ENCODE data around the gene ALKAL2. TPM values are rescaled to one million over a fixed set of nuclear protein-coding genes. Genes with fewer than 3 reads are reported as not detected.
A peak's percentile ranks its signal among the peaks of the same experiment; 100 is the strongest.

Gene ALKAL2
- total RNA-seq, 2 donors from 2014 or later, result not detected

DNA sequence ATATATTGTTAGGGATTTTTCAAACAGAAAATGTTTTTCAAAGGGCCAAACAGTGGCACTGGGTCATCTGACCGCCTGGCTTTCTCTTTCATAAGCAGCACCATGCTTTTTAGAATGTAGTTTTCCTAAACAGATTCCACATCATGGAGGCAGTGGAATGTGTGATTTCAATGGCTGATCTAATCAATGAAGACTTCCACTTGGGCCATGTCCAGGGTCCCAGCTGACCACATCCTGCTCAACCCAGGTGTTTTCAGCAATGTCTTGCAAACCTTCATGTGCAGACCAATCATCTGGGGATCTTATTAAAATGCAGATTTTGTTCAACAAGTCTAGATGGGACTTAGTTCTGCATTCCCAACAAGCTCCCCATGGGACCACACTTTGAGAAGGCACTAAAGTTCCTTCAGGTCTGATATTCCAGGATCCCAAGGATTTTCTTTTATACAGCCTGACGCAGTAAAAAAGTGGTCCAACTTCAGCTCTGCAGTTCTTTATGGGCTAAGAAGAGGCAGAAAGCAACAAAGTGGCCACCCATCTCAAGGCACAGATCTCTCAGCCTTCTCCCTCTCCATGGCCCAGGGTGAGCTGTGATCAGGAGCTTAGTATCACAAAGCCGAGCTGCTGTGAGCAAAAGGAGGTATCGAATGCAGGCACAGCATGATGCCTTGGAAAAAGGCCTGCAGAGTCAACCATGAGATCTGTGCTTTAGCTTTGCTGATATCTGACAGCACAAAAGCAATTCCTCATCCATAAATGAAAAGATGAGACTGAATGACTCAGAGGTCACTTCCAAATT, 3.7 kb downstream of the ALKAL2 start:
- H3K36me3 Mint-ChIP-seq (ENCODE audit: low read depth), result peaks cover 50% of the 10 kb centered on the region
- no peak for ATAC-seq (replicated peaks)

DNA sequence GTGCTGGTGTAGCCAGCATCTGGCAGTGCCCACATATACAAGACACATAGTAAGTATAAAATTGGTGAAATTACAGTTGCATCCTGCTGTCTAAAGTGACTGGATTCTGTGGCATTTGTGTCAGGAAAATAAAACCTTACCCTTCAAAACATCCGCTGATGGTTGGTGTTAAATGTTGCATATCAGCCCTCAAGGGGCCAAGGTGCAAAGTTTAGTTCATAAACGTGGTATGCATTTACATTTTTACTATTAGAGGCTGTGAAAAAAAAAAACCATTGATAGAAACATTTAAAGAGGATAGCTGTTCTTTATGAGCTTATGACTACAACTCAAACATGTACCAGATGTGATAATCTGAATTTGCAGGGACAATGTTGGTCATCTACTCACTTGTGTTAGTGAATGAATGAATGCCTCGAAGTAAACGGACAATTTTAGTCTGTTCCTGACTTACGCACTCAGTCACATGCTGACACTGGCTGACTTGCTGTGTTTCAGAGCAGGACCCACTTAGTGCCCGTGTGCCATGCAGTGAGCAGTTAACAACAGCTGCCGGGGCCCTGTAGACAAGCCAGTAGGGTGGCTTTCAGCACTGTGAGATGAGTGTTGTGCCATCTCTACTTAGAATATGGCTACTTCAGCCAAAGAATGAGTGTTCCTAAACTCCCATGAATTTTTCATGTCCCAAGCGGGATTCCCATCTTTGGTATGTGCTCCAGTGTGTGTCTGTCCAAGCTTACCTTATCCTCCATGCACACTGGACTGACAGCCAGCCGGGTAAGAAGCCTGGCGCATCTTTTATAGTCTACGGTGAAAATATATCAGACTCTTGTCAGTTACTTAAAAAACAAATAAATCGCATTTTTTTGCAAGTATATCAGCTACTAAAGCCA, 5.3 kb downstream of the ALKAL2 start:
- Mint-ChIP-seq H3K36me3 (ENCODE audit: low read depth) (peaks cover 66% of the 10 kb centered on the region), H3K4me1 (no peaks in the 10 kb centered on the region), H3K27me3 (peaks cover 13% of the 10 kb centered on the region), H3K27ac (no peak overlapping the region), H3K9me3 (no peaks in the 10 kb centered on the region), H3K4me3 (no peak overlapping the region)
- ATAC-seq (replicated peaks), result no peak

More for the DNA sequence above, 3.7 kb downstream of the ALKAL2 start:
- no peak overlapping the region for H3K27ac Mint-ChIP-seq
- no peaks in the 10 kb centered on the region for H3K9me3 Mint-ChIP-seq
- H3K4me3 Mint-ChIP-seq, result no peak overlapping the region
- no peaks in the 10 kb centered on the region for H3K4me1 Mint-ChIP-seq
- peaks cover 13% of the 10 kb centered on the region for H3K27me3 Mint-ChIP-seq

DNA sequence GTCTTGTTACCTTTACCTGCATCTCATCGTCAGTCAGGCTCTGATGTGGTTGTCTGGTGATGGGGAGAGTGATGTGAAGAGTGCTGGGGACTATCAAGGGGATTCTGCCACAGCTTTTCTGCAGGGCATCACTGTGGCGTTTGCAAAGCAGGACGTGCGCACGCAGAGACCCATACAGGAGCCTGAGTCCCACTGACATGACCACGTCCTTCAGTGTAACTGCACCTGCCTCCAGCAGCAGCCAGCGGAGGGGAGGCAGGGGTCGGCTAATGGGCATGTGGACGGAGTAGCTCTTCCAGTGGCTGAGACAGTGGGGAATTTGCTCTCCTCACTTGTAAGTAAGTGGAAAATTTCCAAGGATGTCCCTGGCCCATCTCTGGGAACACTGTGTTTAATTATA, 6.5 kb downstream of the ALKAL2 start:
- ATAC-seq (replicated peaks), result no peak
- Mint-ChIP-seq H3K27ac (no peak overlapping the region), H3K27me3 (peaks cover 10% of the 10 kb centered on the region), H3K9me3 (no peaks in the 10 kb centered on the region), H3K4me1 (no peaks in the 10 kb centered on the region), H3K36me3 (ENCODE audit: low read depth) (peaks cover 79% of the 10 kb centered on the region), H3K4me3 (no peak overlapping the region)

DNA sequence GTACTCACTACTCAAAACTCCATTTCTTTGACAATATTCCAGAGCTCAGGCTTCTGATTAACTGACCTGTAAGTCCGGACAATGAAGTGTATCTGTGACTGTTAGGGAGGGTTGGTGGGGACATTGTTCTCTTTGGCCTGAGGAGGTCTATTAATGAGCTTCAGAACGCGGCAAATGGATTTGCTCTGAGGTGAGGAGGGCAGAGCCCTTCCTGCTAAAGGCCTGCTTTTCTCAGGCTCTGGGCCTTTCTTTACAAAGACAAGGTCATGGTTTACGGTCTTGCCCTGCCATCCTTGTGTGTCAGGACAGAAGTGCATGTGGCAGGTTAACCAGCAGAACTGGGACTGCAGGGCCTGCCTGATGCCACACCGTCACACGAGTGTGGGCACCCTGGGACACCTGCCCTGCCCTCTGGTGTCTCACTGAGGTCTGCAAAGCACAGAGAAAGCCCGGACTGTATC, 7.2 kb downstream of the ALKAL2 start:
- Mint-ChIP-seq H3K4me1 (no peaks in the 10 kb centered on the region), H3K27ac (no peak overlapping the region), H3K36me3 (ENCODE audit: low read depth) (peaks cover 80% of the 10 kb centered on the region), H3K4me3 (no peak overlapping the region), H3K27me3 (peaks cover 4% of the 10 kb centered on the region), H3K9me3 (no peaks in the 10 kb centered on the region)
- no peak for ATAC-seq (replicated peaks)

DNA sequence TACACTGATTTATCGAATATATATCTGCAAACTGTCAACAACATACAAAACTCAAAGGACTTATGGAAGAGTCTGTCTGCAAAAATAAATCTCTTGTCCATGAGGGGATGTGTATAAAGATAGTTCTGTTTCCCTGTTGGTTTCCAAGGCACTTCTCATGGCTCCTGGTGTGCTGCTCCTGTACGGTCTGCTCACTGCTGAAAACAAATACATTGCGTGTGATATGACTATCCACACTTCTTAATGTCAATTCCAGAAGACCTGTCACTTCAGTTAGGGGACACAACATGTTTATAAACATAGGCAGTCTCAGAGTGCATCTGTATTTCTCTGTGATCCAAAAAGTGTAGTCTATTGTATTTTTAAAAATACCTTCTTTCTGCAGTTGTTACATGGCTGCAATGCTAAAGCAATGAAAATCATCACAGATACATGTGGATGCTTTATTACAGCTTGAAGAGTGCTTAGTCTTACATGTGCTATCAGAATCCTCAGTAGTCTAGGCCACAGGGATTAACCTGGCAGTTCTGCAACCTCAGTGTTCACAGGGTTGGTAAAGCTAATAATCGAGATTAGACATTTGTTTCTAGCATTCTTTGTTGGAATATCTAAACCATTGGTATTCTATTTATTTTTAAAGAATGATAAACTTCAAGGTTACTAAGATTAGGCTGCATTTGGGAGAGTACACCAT, 7.8 kb downstream of the ALKAL2 start:
- peaks cover 86% of the 10 kb centered on the region for H3K36me3 Mint-ChIP-seq (ENCODE audit: low read depth)
- H3K27ac Mint-ChIP-seq, result no peak overlapping the region
- H3K27me3 Mint-ChIP-seq, result no peaks in the 10 kb centered on the region
- H3K4me1 Mint-ChIP-seq, result no peaks in the 10 kb centered on the region
- H3K9me3 Mint-ChIP-seq, result no peaks in the 10 kb centered on the region
- no peak for ATAC-seq (replicated peaks)
- no peak overlapping the region for H3K4me3 Mint-ChIP-seq

DNA sequence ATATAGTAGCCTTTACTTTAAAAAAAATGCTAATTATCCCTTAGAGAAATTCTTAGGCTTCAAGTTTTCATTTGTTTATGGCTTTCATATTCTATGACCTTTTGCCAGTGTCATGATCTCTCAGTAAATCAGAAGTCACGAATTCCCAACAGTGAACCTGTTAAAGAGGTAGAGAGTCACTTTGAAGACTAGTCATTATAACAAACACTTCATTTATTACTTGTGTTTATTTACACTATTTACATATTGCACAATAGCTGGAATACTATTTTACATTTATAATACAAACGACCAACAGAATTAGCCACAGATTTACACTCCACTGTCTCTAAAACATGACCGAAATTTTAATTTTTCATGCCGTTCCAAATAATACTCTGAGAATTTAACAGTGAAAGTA, 8.5 kb downstream of the ALKAL2 start:
- Mint-ChIP-seq H3K4me1 (peaks cover 4% of the 10 kb centered on the region), H3K27ac (no peak overlapping the region), H3K36me3 (ENCODE audit: low read depth) (peaks cover 93% of the 10 kb centered on the region), H3K27me3 (no peaks in the 10 kb centered on the region), H3K4me3 (no peak overlapping the region), H3K9me3 (no peaks in the 10 kb centered on the region)
- ATAC-seq (replicated peaks), result no peak

DNA sequence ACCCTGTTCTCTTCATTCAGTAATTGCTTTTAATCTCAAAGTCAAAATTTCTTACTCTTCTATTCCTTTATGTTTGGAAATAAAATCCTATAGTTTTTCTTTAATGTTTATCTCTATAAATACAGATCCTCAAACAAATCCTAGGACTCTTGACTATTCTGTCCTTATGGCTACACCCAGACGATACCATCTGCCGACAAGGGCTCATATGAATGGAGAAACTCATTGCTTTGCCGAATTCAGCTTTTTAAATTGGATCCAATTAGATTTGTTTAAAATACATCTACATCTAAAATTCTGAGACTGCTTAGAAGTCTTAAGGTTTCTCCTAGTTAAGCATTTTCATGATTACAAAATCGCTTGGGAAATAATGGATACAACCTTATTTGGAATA, 9.0 kb downstream of the ALKAL2 start:
- no peaks in the 10 kb centered on the region for H3K9me3 Mint-ChIP-seq
- H3K4me3 Mint-ChIP-seq, result no peak overlapping the region
- H3K4me1 Mint-ChIP-seq, result peaks cover 5% of the 10 kb centered on the region
- H3K36me3 Mint-ChIP-seq (ENCODE audit: low read depth), result peaks cover 97% of the 10 kb centered on the region
- no peaks in the 10 kb centered on the region for H3K27me3 Mint-ChIP-seq
- ATAC-seq (replicated peaks), result no peak
- no peak overlapping the region for H3K27ac Mint-ChIP-seq

DNA sequence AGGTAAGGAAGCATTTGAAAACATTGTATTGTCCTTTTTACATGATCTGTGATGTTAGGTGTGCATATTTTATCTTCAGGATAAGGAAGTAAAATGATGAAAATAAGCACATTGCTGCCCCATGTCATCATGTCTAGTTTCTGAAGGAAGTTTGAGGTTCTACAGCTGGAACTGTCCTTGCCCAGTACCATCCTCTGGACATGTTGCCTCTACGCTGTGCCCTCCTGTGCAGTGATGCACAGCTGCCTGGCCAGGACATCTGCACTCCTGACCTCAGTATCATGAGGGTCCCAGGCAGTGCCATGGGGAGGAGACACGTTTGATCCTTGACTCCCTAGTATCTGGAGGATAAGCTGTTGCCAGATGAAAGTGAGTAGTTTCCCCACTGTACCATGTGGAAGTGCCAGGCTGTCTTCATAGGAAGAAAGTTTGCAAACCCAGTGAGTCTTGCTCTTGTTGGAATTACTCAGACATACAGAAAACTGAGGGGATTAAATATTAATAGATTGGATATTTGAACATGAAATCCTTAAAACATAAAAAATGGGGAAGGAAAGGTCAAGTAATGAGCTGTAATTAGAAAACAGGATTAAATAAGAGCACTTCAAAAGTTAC, 9.5 kb downstream of the ALKAL2 start:
- no peaks in the 10 kb centered on the region for H3K9me3 Mint-ChIP-seq
- H3K4me1 Mint-ChIP-seq, result peaks cover 5% of the 10 kb centered on the region
- H3K27ac Mint-ChIP-seq, result no peak overlapping the region
- H3K4me3 Mint-ChIP-seq, result no peak overlapping the region
- H3K27me3 Mint-ChIP-seq, result no peaks in the 10 kb centered on the region
- ATAC-seq (replicated peaks), result no peak
- peaks cover 100% of the 10 kb centered on the region for H3K36me3 Mint-ChIP-seq (ENCODE audit: low read depth)

DNA sequence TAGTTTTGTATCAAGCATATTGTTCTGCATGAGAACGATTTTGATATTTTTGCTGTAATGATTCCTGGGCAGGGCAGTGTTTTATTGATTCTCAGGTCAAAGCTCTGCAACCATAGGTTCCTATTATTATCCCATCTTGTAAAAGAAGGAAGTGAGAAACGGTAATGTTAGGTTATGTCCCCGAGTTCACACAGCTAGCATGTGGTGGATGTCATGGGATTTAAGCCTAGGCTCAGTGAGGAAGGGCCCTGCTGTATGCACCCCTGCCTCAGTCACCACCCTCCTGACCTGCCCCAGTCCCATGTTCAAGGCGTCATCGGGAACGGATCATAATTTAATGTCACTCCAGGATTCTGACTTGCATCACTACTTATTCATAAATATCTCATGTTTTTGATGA, 12.4 kb downstream of the ALKAL2 start:
- Mint-ChIP-seq H3K9me3 (no peaks in the 10 kb centered on the region), H3K36me3 (ENCODE audit: low read depth) (peaks cover 100% of the 10 kb centered on the region), H3K27me3 (no peaks in the 10 kb centered on the region), H3K27ac (no peak overlapping the region), H3K4me3 (no peak overlapping the region), H3K4me1 (peaks cover 15% of the 10 kb centered on the region)
- ATAC-seq (replicated peaks), result no peak

DNA sequence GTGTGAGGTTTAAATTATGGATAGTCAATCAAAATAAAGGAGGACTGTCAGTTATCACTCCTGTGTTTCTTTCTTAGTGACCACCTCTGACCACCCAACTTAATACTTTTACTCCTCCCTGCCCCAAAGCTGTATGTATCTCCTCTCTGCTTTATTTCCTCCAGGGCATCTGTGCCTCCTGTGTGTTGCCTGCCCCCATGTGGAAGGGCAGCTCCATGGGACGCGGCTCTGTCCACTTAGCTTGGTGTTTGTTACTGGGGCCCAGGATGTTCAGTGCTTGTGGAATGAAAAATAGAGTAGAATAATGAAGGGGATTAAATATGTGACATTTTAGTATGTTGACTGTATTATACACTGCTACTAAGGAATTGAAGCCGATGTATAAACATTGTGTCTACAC, 13.4 kb downstream of the ALKAL2 start:
- no peak overlapping the region for H3K4me3 Mint-ChIP-seq
- no peaks in the 10 kb centered on the region for H3K9me3 Mint-ChIP-seq
- peaks cover 100% of the 10 kb centered on the region for H3K36me3 Mint-ChIP-seq (ENCODE audit: low read depth)
- no peaks in the 10 kb centered on the region for H3K27me3 Mint-ChIP-seq
- no peak overlapping the region for H3K27ac Mint-ChIP-seq
- H3K4me1 Mint-ChIP-seq, result peaks cover 23% of the 10 kb centered on the region
- ATAC-seq (replicated peaks), result no peak

DNA sequence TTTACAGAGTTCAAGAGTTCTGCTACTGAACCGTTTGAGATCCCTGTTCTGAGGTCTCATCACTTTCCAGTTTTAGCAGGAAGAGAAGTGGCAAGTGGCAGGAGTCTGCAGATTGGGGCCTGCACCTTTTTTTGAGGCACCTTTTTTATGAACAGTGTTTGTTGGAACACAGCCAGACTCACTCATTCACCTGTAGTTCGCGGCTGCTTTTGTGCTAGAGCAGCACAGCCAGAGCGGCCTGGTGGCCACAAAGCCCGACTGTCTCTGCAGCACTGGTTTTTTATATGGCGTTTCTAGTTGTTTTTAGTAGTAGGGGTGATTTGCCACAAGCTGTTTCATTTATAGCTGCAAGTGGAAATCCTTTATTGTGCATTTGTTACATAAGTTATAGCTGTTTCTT, 14.6 kb downstream of the ALKAL2 start:
- H3K9me3 Mint-ChIP-seq, result no peaks in the 10 kb centered on the region
- H3K4me3 Mint-ChIP-seq, result no peak overlapping the region
- peaks cover 97% of the 10 kb centered on the region for H3K36me3 Mint-ChIP-seq (ENCODE audit: low read depth)
- peaks cover 25% of the 10 kb centered on the region for H3K4me1 Mint-ChIP-seq
- H3K27me3 Mint-ChIP-seq, result no peaks in the 10 kb centered on the region
- no peak overlapping the region for H3K27ac Mint-ChIP-seq
- ATAC-seq (replicated peaks), result no peak

DNA sequence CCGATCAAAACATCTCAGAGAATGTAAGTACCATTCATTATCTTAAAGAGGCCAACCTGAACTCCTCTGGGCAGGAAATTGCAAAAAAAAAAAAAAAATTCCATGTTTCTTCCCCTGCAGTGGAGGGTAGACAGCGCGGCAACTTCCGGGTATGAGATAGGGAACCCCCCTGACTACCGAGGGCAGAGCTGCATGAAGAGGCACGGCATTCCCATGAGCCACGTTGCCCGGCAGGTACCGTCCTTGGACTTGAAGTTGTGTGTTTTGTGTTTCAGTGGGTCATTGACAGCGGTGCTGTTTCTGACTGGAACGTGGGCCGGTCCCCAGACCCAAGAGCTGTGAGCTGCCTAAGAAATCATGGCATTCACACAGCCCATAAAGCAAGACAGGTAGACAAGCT, 16.0 kb downstream of the ALKAL2 start:
- no peaks in the 10 kb centered on the region for H3K9me3 Mint-ChIP-seq
- H3K27me3 Mint-ChIP-seq, result no peaks in the 10 kb centered on the region
- peaks cover 91% of the 10 kb centered on the region for H3K36me3 Mint-ChIP-seq (ENCODE audit: low read depth)
- no peak for ATAC-seq (replicated peaks)
- no peak overlapping the region for H3K27ac Mint-ChIP-seq
- H3K4me3 Mint-ChIP-seq, result no peak overlapping the region
- peaks cover 32% of the 10 kb centered on the region for H3K4me1 Mint-ChIP-seq

DNA sequence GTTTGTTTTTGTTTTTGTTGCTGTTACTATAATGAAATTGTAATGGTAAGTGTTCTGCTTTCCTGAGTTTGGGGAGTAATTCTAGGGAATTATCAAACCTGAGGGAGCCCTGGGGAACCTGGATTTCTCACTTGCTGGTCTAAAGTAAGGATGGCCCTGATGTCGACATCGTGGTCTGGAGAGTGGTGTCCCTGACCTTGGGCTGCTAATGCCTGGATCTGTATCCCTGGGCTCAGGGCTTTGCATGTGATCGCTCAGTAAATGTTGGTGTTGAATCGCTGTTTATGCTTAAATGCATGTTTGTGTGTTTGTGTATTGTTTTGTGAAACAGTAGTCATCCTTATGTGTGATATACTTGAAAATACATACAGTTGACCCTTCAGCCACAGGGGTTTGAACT, 17.0 kb downstream of the ALKAL2 start:
- H3K36me3 Mint-ChIP-seq (ENCODE audit: low read depth), result peaks cover 87% of the 10 kb centered on the region
- H3K9me3 Mint-ChIP-seq, result no peaks in the 10 kb centered on the region
- no peak for ATAC-seq (replicated peaks)
- no peak overlapping the region for H3K27ac Mint-ChIP-seq
- H3K27me3 Mint-ChIP-seq, result no peaks in the 10 kb centered on the region
- no peak overlapping the region for H3K4me3 Mint-ChIP-seq
- peaks cover 39% of the 10 kb centered on the region for H3K4me1 Mint-ChIP-seq

DNA sequence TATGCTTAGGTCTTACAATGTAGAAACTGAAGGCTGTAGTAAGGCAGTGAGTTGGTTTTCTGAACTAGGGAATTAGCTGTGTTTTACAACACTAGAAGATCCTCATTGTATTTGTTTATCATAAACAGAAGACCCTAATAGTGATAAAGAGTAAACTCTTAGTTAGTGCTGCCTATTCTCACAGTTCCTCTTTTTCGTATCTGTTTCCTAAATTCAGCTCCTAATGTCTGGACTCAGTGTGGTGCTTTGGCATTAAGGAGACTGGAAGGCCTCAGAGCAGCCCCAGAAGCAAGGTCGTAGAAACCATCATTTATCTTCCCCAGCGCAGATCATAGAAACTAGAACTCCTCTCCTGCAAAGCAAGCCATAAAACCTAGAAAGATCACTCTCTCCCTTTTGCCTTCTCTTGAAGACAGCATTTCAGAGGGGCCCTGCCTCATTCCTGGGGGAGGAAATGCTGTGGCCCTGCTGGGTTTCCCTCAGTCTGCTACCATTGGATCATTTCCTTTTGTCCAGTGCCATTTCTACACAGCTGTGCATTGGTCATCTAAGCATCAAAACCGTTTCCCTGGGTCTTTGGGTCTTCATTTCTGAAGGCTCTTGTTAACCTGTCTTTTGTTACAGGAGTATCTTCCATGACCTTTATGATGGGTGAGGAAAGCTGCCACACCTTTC, 18.4 kb downstream of the ALKAL2 start:
- Mint-ChIP-seq H3K4me1 (peaks cover 36% of the 10 kb centered on the region), H3K27ac (peak overlapping the region; percentile 31), H3K27me3 (no peaks in the 10 kb centered on the region), H3K9me3 (no peaks in the 10 kb centered on the region), H3K4me3 (no peak overlapping the region), H3K36me3 (ENCODE audit: low read depth) (peaks cover 78% of the 10 kb centered on the region)
- no peak for ATAC-seq (replicated peaks)

All from activated T-helper 17 cell treated with anti-CD3 and anti-CD28 coated beads, Interleukin-2, amount 50 U/mL, for 72 hours (primary cell).